ENCODE measurements around the gene SLC12A1. TPM values are rescaled to one million over a fixed set of nuclear protein-coding genes. Genes with fewer than 3 reads are reported as not detected.

SLC12A1 gene
- not detected in 2 replicates for total RNA-seq

- no peak for DNase-seq (ENCODE audit: low read depth)
- H3K4me3 ChIP-seq (ENCODE audit: low read depth, low read length) = no peak within 1 kb of the TSS
- no peaks in the 10 kb centered on the region for H3K36me3 ChIP-seq (ENCODE audit: control insufficient read depth, insufficient read depth, low read length)
- no peaks in the 10 kb centered on the region for H3K27me3 ChIP-seq (ENCODE audit: control insufficient read depth, insufficient read depth, low read length)
- TF ChIP-seq CTCF (IDR thresholded peaks at IDR 0.05; ENCODE audit: insufficient read depth, low read length, poor library complexity, severe bottlenecking) = no peak
Observed at GRCh38 chr15:48205981-48206380, at the start of gene SLC12A1. TSS of gene SLC12A1 (plus strand) at chr15:48206302. CDS start at chr15:48207720, 1,418 bp downstream.

- Histone ChIP-seq H3K36me3 (ENCODE audit: control insufficient read depth, insufficient read depth, low read length) (no peaks in the 10 kb centered on the region), H3K4me3 (ENCODE audit: low read depth, low read length) (no peak overlapping the region), H3K27me3 (ENCODE audit: control insufficient read depth, insufficient read depth, low read length) (no peaks in the 10 kb centered on the region)
- DNase-seq (ENCODE audit: low read depth) = no peak
- TF ChIP-seq CTCF (IDR thresholded peaks at IDR 0.05; ENCODE audit: insufficient read depth, low read length, poor library complexity, severe bottlenecking) = no peak
Observed at GRCh38 chr15:48168616-48169015, 37.5 kb upstream of the SLC12A1 start.

GRCh38 chr15:48170981-48171380 lies 35.1 kb upstream of the SLC12A1 start:
- no peak for TF ChIP-seq CTCF (IDR thresholded peaks at IDR 0.05; ENCODE audit: insufficient read depth, low read length, poor library complexity, severe bottlenecking)
- Histone ChIP-seq H3K36me3 (ENCODE audit: control insufficient read depth, insufficient read depth, low read length) (no peaks in the 10 kb centered on the region), H3K27me3 (ENCODE audit: control insufficient read depth, insufficient read depth, low read length) (no peaks in the 10 kb centered on the region), H3K4me3 (ENCODE audit: low read depth, low read length) (no peak overlapping the region)
- no peak for DNase-seq (ENCODE audit: low read depth)

GRCh38 chr15:48175126-48175525 lies 31.0 kb upstream of the SLC12A1 start:
- H3K36me3 ChIP-seq (ENCODE audit: control insufficient read depth, insufficient read depth, low read length) = no peaks in the 10 kb centered on the region
- no peak overlapping the region for H3K4me3 ChIP-seq (ENCODE audit: low read depth, low read length)
- H3K27me3 ChIP-seq (ENCODE audit: control insufficient read depth, insufficient read depth, low read length) = no peaks in the 10 kb centered on the region
- no peak for TF ChIP-seq CTCF (IDR thresholded peaks at IDR 0.05; ENCODE audit: insufficient read depth, low read length, poor library complexity, severe bottlenecking)
- DNase-seq (ENCODE audit: low read depth) = no peak

GRCh38 chr15:48176112-48176511 lies 30.0 kb upstream of the SLC12A1 start:
- no peak for DNase-seq (ENCODE audit: low read depth)
- TF ChIP-seq CTCF (IDR thresholded peaks at IDR 0.05; ENCODE audit: insufficient read depth, low read length, poor library complexity, severe bottlenecking) = no peak
- Histone ChIP-seq H3K4me3 (ENCODE audit: low read depth, low read length) (no peak overlapping the region), H3K27me3 (ENCODE audit: control insufficient read depth, insufficient read depth, low read length) (no peaks in the 10 kb centered on the region), H3K36me3 (ENCODE audit: control insufficient read depth, insufficient read depth, low read length) (no peaks in the 10 kb centered on the region)

GRCh38 chr15:48176957-48177356 lies 29.1 kb upstream of the SLC12A1 start:
- no peak for TF ChIP-seq CTCF (IDR thresholded peaks at IDR 0.05; ENCODE audit: insufficient read depth, low read length, poor library complexity, severe bottlenecking)
- peak overlapping the region; percentile 94 for H3K4me3 ChIP-seq (ENCODE audit: low read depth, low read length)
- H3K27me3 ChIP-seq (ENCODE audit: control insufficient read depth, insufficient read depth, low read length) = no peaks in the 10 kb centered on the region
- no peaks in the 10 kb centered on the region for H3K36me3 ChIP-seq (ENCODE audit: control insufficient read depth, insufficient read depth, low read length)
- no peak for DNase-seq (ENCODE audit: low read depth)
